HUES64 (cell line): ENCODE measurements around the gene CLCNKA.

Experiments used
- H3K27ac ChIP-seq: 2 replicates; pipeline ENCODE4 v1.7.0; 2013; ENCODE audit warnings: low read depth, low read length, inconsistent platforms
- H3K27me3 ChIP-seq: 2 replicates; pipeline ENCODE4 v1.6.1; 2013; ENCODE audit warnings: mild to moderate bottlenecking, low read length; ENCODE audit not compliant: insufficient read depth
- H3K36me3 ChIP-seq: 2 replicates; pipeline ENCODE4 v1.6.1; 2013; ENCODE audit warnings: mild to moderate bottlenecking, low read length; ENCODE audit not compliant: insufficient read depth
- H3K4me1 ChIP-seq: 2 replicates; pipeline ENCODE4 v1.6.1; 2013; ENCODE audit warnings: mild to moderate bottlenecking, low read length, moderate library complexity; ENCODE audit not compliant: insufficient read depth
- H3K4me3 ChIP-seq: 2 replicates; pipeline ENCODE4 v1.5.1; 2013; ENCODE audit warnings: mild to moderate bottlenecking, low read length, moderate library complexity
- H3K9ac ChIP-seq: 2 replicates; pipeline ENCODE4 v1.6.1; 2013; ENCODE audit warnings: mild to moderate bottlenecking, low read depth, low read length
- H3K9me3 ChIP-seq: 2 replicates; pipeline ENCODE4 v1.6.1; 2013; ENCODE audit warnings: low read depth, low read length; ENCODE audit not compliant: insufficient read depth
- WGBS: fragments of 150-250, 120-280 bp; methylation state at CpG from one replicate; pipeline ENCODE4 v1.1.7; 2013; ENCODE audit warnings: missing lambda C conversion rate; 5-methylcytosine and 5-hydroxymethylcytosine counted together

CLCNKA gene

GRCh38 chr1:16067127-16067768 lies 45.4 kb downstream of the CLCNKA start:
- Histone ChIP-seq H3K9ac (no peak overlapping the region), H3K27ac (no peak overlapping the region)

GRCh38 chr1:16067933-16068332 lies 46.1 kb downstream of the CLCNKA start:
- Histone ChIP-seq H3K9ac (no peak overlapping the region), H3K4me3 (no peak overlapping the region), H3K4me1 (peaks cover 12% of the 10 kb centered on the region; the same call in 1 of the 2 replicates), H3K36me3 (no peaks in the 10 kb centered on the region), H3K27me3 (peaks cover 18% of the 10 kb centered on the region), H3K27ac (no peak overlapping the region), H3K9me3 (no peaks in the 10 kb centered on the region)
- WGBS: 86% methylated on average over 13 of the region's 13 CpGs

More at GRCh38 chr1:16067127-16067768, 45.4 kb downstream of the CLCNKA start:
- 79% methylated on average over 6 of the region's 6 CpGs for WGBS
- Histone ChIP-seq H3K9me3 (no peaks in the 10 kb centered on the region), H3K4me1 (peaks cover 12% of the 10 kb centered on the region; the same call in 1 of the 2 replicates), H3K27me3 (peaks cover 12% of the 10 kb centered on the region), H3K36me3 (no peaks in the 10 kb centered on the region), H3K4me3 (no peak overlapping the region)

GRCh38 chr1:16068356-16069270 lies 46.8 kb downstream of the CLCNKA start:
- WGBS: 68% methylated on average over 11 of the region's 11 CpGs
- Histone ChIP-seq H3K9me3 (no peaks in the 10 kb centered on the region), H3K9ac (no peak overlapping the region), H3K27ac (no peak overlapping the region), H3K27me3 (peaks cover 24% of the 10 kb centered on the region), H3K36me3 (no peaks in the 10 kb centered on the region), H3K4me1 (peaks cover 11% of the 10 kb centered on the region; the same call in 1 of the 2 replicates), H3K4me3 (no peak overlapping the region)

- WGBS: 96% methylated on average over 8 of the region's 9 CpGs
- no peak overlapping the region for H3K27ac ChIP-seq
- no peaks in the 10 kb centered on the region for H3K36me3 ChIP-seq
- peaks cover 40% of the 10 kb centered on the region for H3K27me3 ChIP-seq
- no peak overlapping the region for H3K9ac ChIP-seq
- no peaks in the 10 kb centered on the region for H3K9me3 ChIP-seq
- no peak overlapping the region for H3K4me3 ChIP-seq
- H3K4me1 ChIP-seq: 0 out of 2 replicates have a peak, but pooled peaks cover 6% of the 10 kb centered on the region
Observed at GRCh38 chr1:16070640-16071355, 49.0 kb downstream of the CLCNKA start.

GRCh38 chr1:16071614-16072013 lies 49.8 kb downstream of the CLCNKA start:
- H3K9me3 ChIP-seq: no peaks in the 10 kb centered on the region
- H3K9ac ChIP-seq: no peak overlapping the region
- 86% methylated on average over 6 of the region's 6 CpGs for WGBS
- H3K4me3 ChIP-seq: no peak overlapping the region
- H3K36me3 ChIP-seq: no peaks in the 10 kb centered on the region
- no peak overlapping the region for H3K27ac ChIP-seq
- H3K4me1 ChIP-seq: 0 out of 2 replicates have a peak, but pooled peaks cover 6% of the 10 kb centered on the region
- H3K27me3 ChIP-seq: peaks cover 47% of the 10 kb centered on the region

- H3K36me3 ChIP-seq: no peaks in the 10 kb centered on the region
- no peaks in the 10 kb centered on the region for H3K9me3 ChIP-seq
- H3K27me3 ChIP-seq: peaks cover 47% of the 10 kb centered on the region
- H3K4me3 ChIP-seq: no peak overlapping the region
- WGBS: 79% methylated on average over 5 of the region's 5 CpGs
- H3K9ac ChIP-seq: no peak overlapping the region
- 0 out of 2 replicates have a peak, but pooled peaks cover 6% of the 10 kb centered on the region for H3K4me1 ChIP-seq
- H3K27ac ChIP-seq: no peak overlapping the region
Observed at GRCh38 chr1:16072095-16072494, 50.3 kb downstream of the CLCNKA start.

GRCh38 chr1:16072616-16073484 lies 51.0 kb downstream of the CLCNKA start:
- Histone ChIP-seq H3K9ac (no peak overlapping the region), H3K9me3 (no peaks in the 10 kb centered on the region), H3K4me3 (peak overlapping the region; percentile 64), H3K4me1 (0 out of 2 replicates have a peak, but pooled peaks cover 6% of the 10 kb centered on the region), H3K36me3 (no peaks in the 10 kb centered on the region), H3K27me3 (peaks cover 47% of the 10 kb centered on the region), H3K27ac (no peak overlapping the region)
- WGBS: 2% methylated on average over 49 of the region's 49 CpGs

GRCh38 chr1:16073490-16074119 lies 51.8 kb downstream of the CLCNKA start, which contains the start of gene FAM131C:
TSS of gene FAM131C (minus strand) at chr1:16073651. CDS start at chr1:16073442, 209 bp downstream.
- no peak within 1 kb of the TSS for H3K9ac ChIP-seq
- WGBS: under 1% methylated on average over 52 of the region's 54 CpGs

GRCh38 chr1:16074217-16074616 lies 52.4 kb downstream of the CLCNKA start:
- Histone ChIP-seq H3K27ac (no peak overlapping the region), H3K36me3 (no peaks in the 10 kb centered on the region), H3K4me1 (0 out of 2 replicates have a peak, but pooled peaks cover 8% of the 10 kb centered on the region), H3K27me3 (peaks cover 47% of the 10 kb centered on the region), H3K9me3 (no peaks in the 10 kb centered on the region), H3K9ac (no peak overlapping the region), H3K4me3 (peak overlapping the region; percentile 64)
- 64% methylated on average over 5 of the region's 5 CpGs for WGBS

More at GRCh38 chr1:16073490-16074119, 51.8 kb downstream of the CLCNKA start, which contains the start of gene FAM131C:
- Histone ChIP-seq H3K36me3 (no peaks in the 10 kb centered on the region), H3K9me3 (no peaks in the 10 kb centered on the region), H3K4me3 (peak within 1 kb of the TSS; percentile 64), H3K27me3 (peaks cover 47% of the 10 kb centered on the region), H3K4me1 (0 out of 2 replicates have a peak, but pooled peaks cover 6% of the 10 kb centered on the region), H3K27ac (no peak within 1 kb of the TSS)
